GM21576 (cell line): Measurements from ENCODE around the gene AGTRAP.

Experiments used
- ATAC-seq: cut with Tn5 transposase; IDR thresholded peaks from one replicate; pipeline ENCODE4 v1.9.1; 2021; ENCODE audit warnings: mild to moderate bottlenecking, moderate library complexity; ENCODE audit not compliant: unreplicated experiment

The AGTRAP gene

GRCh38 chr1:11757047-11757446 is 21.1 kb downstream of the AGTRAP start:
- no peak for ATAC-seq

- ATAC-seq, result no peak
Observed at GRCh38 chr1:11759791-11760190, 23.9 kb downstream of the AGTRAP start.

- ATAC-seq, result no peak
Observed at GRCh38 chr1:11761285-11761684, 25.3 kb downstream of the AGTRAP start.

GRCh38 chr1:11761988-11762406 is 26.1 kb downstream of the AGTRAP start, which contains the start of gene C1orf167:
Gene C1orf167, plus strand, starts transcription at chr1:11762193. Its CDS starts 2,208 bp downstream, at chr1:11764401.
- no peak for ATAC-seq

GRCh38 chr1:11764115-11764514 is 28.2 kb downstream of the AGTRAP start:
- no peak for ATAC-seq

- ATAC-seq, result no peak
Observed at GRCh38 chr1:11764519-11764918, 28.6 kb downstream of the AGTRAP start.

- ATAC-seq, result no peak
Observed at GRCh38 chr1:11765661-11766428, 29.9 kb downstream of the AGTRAP start.

- ATAC-seq, result no peak
Observed at GRCh38 chr1:11766429-11766776, 30.5 kb downstream of the AGTRAP start.

- no peak for ATAC-seq
Observed at GRCh38 chr1:11767922-11768704, 32.2 kb downstream of the AGTRAP start.

- no peak for ATAC-seq
Observed at GRCh38 chr1:11768821-11769220, 32.9 kb downstream of the AGTRAP start.

- no peak for ATAC-seq
Observed at GRCh38 chr1:11769274-11769673, 33.3 kb downstream of the AGTRAP start.

- ATAC-seq, result no peak
Observed at GRCh38 chr1:11770011-11770410, 34.1 kb downstream of the AGTRAP start.

- no peak for ATAC-seq
Observed at GRCh38 chr1:11771481-11772043, 35.6 kb downstream of the AGTRAP start.

- ATAC-seq, result no peak
Observed at GRCh38 chr1:11772458-11772857, 36.5 kb downstream of the AGTRAP start.

GRCh38 chr1:11774753-11775152 is 38.8 kb downstream of the AGTRAP start:
- ATAC-seq, result no peak

GRCh38 chr1:11777658-11778322 is 41.9 kb downstream of the AGTRAP start:
- no peak for ATAC-seq

- ATAC-seq, result no peak
Observed at GRCh38 chr1:11778336-11778735, 42.4 kb downstream of the AGTRAP start.

GRCh38 chr1:11778844-11779623 is 43.1 kb downstream of the AGTRAP start:
- ATAC-seq, result no peak

GRCh38 chr1:11779715-11780379 is 43.9 kb downstream of the AGTRAP start:
- no peak for ATAC-seq
